Left hindlimb (tissue), 1 donor: ENCODE data around the gene PARN.

Experiments used
- DNase-seq: peaks from one replicate; pipeline ENCODE4 v3.0.0-alpha.2; 2018

PARN gene

DNA sequence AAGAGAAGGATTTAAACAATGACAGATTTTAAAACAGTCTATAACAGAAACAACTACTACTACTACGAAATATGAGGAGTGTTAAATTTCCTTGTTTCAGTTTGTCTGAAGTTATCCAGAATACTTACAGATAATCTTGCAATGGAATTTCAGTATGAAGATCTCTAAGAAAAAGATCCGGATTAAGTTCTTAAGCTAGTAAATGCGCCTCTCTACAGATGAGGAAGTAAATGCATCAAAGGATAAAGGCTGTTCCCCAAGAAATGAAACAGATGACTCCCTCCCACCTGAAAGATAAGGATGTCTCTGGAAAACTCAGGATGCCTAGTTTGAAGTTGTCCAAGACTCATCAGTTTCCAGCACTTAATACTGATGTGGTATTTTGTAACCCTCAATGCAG, 105.1 kb downstream of the PARN start:
- DNase-seq = no peak

DNA sequence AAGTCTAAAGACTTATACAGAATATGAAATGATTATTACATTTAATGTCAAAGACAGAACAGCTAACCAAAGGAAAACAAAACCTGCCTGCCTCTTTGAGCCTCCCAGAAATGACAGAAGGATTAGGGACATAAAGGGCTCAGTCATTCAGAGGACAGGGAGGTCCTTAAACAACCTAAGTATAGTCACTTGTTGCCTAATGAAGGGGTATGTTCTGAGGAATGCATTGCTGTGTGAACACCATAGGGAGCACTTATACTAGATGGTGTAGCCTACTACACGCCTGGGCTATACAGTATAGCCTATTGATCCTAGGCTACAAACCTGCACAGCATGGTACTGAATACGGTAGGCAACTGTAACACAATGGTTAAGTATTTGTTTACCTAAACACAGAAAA, 106.4 kb downstream of the PARN start:
- no peak for DNase-seq

DNA sequence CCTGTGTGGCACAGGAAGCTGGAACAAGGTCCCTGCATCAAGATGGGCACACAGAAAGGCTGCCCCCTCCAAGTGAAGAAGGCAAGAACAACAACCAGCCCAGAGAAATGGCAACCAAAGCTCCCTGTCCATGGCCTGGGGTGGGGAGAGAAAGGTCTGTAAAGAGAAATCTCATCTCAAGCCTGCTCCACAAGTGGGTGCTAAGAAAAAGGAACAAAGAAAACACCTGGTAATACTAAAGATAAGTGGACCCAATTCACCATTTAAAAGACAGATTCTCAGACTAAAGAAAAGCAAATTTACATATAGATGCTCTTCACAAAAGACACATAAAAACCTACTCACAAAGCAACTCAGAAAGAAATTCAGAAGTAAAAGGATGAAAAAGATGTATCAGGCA, 107.4 kb downstream of the PARN start:
- DNase-seq = no peak

DNA sequence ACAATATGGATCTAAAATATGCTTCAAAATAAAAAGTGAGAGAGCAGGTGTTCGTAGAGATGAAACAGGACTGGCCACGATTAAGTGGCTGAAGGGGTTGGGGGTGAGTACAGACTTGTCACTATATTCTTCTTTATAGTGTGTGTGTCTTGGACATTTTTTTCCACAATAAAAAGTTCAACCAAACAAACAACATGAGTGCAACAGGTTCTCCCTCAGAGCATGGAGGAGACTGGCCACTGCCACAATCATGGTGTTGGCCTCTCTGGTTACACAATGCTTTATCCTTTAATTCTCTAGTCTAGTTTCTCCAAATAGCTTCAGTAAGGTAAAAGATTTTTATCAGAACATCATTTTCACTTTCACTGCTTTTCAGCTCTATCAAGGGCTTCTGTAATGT, 109.3 kb downstream of the PARN start:
- DNase-seq = no peak

DNA sequence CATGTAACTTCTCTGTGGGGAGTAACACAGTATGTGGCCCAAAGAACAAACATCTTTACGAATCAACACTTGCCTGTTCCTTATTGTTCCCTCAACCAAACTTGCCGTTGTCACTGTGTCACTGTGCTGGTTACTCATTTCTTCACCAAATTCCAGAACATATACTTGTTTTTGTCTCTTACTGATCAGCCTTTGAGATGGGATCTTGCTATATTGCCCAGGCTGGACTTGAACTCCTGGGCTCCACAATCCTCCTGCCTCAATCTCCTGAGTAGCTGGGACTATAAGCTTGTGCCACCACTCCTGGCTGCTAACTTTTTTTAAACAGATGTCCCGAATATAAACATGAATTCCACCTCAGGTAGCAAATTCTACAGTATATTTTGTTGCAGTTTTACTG, 115.1 kb downstream of the PARN start:
- no peak for DNase-seq

DNA sequence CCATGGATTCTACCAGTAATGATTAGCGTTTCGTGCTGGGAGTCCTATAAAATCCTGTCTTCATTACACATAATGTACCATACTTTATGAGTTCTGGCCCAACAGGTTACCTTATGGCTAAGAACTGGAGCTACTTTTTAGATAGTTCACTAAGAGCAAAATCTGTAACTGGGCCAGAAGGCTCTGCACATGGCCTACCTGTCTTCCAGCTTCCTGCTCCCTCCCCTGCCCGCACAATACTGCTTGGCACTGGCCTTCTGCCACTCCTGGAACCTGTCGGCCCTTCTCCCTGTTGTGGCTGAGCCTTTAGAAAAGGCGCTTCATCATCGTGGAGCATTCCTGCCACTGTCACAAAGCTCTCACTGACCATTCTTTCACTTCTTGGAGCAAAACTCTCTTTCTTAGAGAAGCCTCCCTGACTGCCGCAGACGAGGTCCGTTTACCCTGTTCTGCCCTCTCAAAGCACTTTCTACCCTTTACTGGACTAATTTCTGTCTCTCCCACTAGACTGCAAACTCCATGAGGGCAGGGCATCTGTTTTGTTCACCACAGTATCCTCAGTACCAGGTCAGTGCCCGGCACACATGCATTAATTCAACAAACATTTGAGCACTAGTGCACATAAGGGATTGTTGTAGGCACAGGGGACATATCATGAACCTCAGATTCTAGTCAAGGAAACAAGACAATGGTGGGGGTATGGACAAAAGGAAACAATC, 116.5 kb downstream of the PARN start:
- no peak for DNase-seq

DNA sequence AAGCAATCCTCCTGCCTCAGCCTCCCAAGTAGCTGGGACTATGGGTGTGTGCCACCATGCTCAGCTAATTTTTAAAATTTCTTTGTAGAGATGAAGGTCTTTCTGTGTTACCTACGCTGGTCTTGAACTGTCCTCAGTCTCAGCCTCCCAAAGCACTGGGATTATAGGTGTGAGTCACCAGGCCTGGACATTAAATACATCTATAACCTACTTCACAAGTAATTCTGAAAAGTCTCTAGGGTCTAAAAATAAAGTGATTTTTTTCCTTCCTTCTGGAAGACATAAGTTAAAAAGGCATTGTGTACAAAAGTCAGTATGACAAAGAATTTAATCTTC, 118.3 kb downstream of the PARN start:
- DNase-seq = no peak

DNA sequence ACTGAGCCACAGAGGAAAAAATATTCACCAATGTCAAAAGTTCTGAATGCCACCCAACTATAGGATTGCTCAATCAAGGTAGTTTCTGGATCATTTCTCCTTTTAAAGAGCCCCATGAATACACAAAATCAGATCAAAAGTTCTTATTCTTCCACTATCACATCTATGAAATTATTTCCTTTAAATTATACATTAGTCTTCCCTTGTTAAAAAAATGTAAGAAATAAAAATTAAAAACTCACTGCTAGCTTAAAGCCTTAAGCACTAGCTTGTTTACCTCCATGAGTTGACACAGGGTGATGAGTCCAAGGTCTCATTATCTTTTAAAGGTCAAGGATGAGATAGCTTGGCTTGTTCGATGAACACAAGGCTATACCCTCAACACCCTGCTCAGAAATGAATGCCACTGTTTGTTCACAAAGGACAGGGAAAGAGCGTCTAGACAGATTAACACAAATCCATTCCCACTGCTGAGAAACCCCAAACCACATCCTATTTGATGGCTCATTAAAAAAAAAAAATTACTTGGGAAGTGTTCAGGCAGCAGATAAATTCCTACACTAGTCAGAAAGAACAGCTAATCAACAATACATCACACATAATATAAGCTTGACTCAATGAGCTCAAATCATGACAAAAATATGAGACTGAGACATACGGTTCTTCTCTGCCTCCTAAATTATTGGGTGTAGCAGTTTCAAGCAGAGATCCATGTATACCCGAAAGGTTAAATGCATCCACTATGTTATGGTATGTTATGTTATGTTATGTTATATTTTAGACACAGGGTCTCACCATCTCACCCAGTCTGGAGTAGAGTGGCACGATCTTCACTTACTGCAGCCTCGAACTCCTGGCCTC, 118.9 kb downstream of the PARN start:
- DNase-seq = no peak

DNA sequence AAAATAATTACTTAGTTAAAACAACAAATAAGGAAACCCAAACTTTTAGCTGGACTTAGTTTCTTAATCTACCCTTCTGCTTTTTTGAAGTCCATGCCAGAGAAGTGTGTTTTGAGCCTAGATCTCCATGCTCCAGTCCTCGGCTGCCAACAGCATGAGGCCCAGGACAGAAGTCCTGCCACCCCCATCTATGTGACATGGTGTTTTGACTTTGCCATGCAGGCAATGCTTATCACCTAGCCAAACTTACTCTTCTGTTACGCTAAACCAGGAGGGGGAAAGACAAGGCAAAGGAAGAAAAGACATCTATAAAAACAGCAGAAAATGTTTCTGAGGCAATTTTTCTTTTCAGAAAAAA, 119.5 kb downstream of the PARN start:
- DNase-seq = no peak

DNA sequence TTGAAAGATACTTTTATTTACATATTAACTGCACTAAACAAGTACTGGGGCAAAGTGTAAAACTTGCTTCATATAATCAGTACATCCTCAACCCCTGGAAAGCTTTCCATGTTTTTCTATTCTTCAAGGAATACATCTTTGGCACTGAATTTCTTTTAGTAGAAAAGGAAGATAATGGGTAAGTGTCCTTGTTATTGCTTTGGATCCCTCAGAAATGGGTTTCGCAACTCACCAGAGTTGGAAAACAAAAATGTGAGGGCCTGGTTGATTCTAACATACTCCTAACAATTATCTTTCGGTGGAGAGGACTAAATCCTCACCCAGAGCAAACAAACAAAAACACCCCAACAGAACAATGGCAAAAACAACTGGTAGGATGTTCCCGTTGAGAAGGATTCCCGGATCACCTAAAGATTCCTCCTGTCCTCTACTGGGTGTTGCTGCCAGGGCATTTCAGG, 120.4 kb downstream of the PARN start:
- no peak for DNase-seq

DNA sequence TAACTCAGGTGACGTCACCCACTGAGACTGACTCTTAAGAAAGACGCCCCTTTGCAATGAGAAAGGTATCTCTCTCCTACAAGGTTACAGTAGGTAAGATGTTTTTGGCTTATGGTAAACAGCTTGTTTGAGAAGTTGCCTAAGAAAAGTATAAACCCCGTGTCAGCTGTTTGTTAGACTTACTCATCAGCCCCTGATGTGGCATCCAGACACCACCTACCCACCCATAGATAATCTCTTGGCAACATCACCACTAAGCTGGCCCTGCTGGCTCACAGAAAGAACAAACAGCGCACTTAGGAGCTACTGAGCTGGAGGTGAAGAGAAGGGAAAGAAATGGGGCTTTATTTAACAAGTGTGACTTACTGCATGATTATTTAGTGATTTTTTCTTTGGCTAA, 121.0 kb downstream of the PARN start:
- no peak for DNase-seq

DNA sequence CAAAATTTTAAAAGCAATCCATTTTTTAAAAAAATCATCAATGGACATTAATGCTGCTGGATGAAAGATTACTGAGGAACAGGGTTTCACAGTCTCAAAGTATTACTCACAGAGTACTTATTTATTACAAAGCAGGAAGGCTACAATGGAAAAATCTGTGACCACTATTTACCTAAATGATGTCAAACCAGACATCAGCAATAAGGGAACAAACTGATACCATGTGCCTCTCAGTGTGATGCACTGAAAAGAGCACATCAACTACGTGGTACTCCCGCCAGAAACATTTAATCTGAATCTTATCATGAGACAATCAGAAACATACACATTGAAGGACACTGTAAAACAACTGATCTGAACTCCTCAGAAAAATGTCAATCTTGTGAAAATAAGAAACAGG, 124.2 kb downstream of the PARN start:
- no peak for DNase-seq

DNA sequence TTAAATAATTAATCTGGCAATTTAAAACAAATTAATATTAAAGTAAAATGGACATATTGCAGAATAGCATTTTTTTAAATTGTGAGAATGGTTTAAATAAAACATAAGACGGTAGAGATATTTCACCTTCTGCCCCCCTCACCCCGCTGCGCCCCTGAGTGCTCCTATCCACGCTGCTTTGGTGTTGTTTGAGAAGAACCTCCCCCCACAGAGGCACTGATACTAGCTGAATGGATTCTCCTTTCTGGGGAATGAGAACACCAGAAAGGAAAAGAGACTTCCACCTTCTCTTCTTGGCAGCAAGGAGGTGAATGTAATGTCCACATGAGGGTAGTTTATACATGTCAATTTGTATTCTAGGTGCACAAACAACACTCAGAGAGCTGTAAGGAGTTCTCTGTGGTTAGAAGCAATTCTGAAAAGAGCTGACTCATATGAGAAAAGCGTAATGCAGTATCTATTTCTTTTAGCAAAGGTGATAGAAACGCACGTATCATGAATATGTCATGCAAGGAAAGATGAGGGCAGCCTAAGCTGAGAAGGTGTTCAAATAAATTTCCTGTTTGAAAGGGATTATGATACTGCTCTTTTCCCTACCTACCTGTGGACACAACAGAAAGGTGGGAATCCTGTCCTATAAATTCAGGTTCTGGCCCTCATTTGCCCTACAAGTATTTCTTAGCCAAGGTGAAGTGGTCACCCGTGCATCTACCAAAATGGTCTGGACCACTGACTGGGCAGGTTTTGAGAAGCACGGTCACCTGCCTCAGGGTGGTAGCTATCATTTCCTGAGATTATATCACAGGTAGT, 126.9 kb downstream of the PARN start:
- no peak for DNase-seq

DNA sequence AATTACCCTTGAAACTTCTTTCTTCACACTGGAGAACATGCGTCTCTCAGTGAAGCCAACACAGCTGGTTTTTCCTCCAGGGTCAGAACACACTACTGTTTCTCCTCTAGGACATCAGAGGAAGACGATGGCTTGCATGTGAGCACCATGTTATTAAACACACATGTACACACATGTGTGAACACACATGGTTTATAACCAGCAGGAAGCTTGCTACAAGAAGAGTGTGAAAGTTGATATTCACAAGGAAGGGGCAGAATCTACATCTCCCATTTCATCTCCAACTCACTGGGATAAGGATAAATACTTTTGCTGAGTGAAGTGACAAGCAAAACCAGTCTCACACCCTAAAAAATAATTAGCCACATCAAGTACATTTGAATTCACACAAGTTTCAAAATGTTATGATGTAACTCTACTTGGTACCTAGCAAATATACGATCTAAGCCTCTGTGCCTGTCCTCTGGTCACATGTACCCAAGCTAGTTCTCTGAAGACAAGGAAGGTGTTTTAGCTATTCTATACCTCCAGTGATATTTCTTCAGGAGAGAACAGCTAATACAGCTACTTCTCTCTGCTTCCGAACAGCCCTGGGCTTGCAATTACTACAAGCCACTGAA, 127.7 kb downstream of the PARN start:
- DNase-seq = no peak

DNA sequence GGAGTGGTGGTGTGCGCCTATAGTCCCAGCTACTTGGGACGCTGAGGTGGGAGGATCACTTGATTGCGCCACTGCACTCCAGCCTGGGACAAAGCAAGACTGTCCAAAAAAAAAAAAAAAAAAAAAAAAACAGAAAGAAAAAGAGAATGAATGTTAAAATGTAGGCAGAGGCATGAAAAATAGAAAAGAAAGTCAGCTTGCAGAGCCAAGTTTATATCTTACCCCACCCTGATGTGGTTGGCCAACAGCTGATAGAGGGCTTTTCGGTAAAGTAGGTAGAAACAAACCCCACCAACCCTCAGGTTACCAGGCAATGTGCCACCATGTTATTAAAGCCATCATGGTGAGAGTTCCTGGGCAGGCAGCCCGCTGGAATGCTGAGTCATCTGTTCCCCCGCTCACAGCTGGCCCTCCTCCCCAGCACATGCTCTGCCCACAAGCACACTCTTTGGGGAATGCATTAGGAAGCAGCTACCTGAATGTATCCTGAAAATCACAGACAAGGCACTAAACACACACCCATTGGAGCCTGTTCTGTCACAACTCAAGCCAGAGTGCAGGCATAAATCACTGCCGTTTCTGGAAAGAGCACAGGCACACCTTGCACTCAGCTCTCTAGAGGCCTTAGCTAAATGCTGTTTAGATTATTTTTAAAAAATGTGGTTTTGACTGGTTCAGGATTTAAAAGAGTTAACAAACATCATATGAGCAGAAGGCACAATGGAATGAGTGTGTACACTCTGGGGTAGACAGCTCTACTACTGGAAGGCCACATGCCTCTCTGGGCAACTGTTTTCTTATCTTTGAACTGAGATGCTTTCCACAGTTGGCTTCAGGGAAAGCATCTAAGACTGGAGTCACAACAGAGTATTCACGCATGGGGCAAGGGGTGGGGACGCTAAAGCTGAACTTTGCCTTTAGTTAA, 128.5 kb downstream of the PARN start:
- DNase-seq = peak; percentile 91

DNA sequence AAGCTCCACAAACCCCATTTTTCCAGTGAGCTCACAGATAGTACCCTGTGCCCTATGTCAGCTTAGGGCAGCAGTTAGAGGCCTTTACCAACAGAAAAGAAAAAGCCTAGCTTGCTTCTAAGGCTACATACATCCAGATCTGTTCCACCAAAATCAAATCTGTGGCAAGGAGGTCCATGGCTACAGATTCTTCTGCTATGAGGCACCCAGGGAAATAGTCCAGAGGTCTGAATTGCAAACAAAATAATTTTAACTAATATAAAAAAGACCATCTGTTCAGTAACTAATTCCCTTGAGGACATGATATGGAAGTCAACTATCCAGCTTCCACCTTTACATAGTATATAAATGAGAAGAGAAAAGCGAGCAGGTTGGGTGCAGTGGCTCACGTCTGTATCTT, 129.3 kb downstream of the PARN start:
- no peak for DNase-seq

DNA sequence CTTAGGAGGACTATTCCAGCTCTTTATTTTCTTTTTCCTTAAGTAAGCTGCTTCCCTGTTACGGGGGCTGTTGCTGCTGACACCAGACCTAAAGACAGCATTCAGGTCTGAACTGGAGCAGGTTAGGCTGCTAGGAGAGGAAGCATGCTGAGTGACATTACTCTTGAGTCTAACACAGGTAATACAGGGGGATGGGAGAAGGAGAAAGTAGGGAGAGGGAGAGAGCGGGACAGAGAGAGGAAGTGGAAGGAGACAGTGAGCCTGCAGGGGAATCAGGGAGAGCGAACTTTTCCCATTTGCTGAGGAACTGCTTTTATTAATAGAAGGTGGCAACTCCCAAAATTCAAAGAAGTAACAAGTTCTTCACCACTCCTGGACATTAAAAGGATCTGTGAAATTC, 130.9 kb downstream of the PARN start:
- DNase-seq = no peak

DNA sequence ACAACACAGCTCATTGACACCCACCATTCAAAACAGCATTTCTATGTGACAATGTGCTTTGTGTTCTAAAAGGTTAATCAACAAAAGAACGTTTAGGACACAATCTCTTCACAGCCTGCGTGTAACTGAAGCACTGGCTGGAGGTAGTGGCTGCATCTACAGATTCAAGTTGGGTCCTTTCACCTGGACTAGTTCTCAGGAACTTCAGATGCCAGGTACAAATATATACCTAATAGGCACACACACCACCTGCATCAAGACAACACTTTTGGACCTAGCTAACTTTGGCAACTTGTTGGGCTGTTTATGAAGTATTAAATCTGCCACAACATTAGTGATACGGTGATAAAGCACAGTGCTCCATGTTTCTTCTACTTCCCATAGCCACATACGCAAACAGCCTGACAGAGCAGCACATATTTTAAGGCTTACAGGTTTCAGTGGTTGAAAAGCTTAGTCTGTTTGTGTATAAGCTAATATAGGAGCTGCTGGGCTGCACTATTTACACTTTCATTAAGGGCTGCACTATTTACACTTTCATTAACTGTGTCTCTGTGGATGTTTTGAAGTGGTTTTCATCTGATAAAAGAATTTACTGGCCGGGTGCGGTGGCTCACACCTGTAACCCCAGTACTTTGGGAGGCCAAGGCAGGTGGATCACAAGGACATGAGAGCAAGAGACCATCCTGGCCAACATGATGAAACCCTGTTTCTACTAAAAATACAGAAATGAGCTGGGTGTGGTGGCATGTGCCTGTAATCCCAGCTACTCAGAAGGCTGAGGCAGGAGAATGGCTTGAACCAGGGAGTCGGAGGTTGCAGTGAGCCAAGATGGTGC, 132.6 kb downstream of the PARN start:
- no peak for DNase-seq

DNA sequence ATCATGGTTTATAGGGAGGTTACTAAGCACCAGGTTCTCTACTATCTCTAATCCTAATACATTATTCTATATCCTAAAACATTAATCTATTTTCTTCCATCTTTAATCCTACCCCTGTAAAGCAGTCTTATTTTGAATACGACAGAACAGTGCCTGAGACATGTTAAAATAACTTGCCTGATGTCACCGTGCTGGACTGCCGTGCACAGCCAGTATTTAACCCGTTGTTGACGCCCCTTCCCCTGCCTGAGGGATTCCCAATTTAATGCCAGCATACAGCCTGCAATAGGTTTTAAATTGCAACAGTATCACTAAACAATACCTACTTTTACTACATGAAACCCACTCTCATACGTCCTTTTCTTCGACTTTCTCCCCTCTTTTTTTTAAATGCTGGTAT, 133.3 kb downstream of the PARN start:
- no peak for DNase-seq

DNA sequence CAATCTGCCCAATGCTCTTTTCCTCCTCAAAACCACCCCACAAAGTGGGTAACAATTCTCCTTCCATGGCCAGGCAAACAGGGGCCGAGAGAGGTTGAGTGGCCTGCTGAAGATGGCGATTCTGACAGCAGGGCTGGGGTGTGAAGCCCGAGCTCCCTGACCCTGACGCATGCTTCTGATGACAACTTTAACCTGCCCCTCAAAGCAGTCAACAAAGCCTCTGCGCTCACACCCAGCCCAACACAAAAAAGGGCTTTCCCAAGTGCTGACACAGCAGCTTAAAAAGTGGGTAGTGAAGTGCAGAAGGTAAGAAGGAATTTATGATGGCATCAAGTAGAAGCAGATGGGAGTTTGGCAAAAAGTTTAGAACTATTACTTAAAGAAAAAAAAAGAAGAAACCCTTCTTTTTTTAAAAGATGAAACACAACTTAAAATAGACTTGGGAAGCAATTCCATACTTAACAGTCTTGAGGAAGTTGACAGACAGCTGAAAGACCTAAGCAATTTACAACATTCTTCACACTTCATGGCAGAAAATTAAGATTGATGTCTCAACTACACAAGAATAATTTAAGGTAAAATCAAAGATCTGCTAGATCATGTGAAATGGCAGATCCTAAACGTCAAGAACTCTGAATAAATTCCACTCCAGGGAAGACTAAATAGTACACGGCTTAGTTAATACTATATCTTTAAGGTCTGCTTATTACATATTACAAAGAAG, 133.9 kb downstream of the PARN start:
- no peak for DNase-seq
